Neural cell (in vitro differentiated cells): ENCODE data around the gene SYT1. TPM values are rescaled to one million over a fixed set of nuclear protein-coding genes. Genes with fewer than 3 reads are reported as not detected.
A peak's percentile ranks its signal among the peaks of the same experiment; 100 is the strongest.

Experiments
- H2AFZ ChIP-seq: fragments of 200-600, 300-800 bp; sonication (generic), shearing (Covaris generic); 2 replicates; pipeline ENCODE4 v1.6.0; 2014; ENCODE audit warnings: low read depth, mild to moderate bottlenecking, antibody characterized with exemption, low read length, moderate library complexity
- H3F3A ChIP-seq: fragments of 200-600 bp; shearing (Covaris generic); 2 replicates; pipeline ENCODE4 v1.6.1; 2016; ENCODE audit warnings: mild to moderate bottlenecking, moderate library complexity, mixed read lengths, antibody characterized with exemption, low read length; ENCODE audit not compliant: insufficient read depth, poor library complexity, severe bottlenecking
- H3K27ac ChIP-seq: fragments of 200-600, 300-800 bp; sonication (generic), shearing (Covaris generic); 2 replicates; pipeline ENCODE4 v1.5.1; 2014; ENCODE audit warnings: mild to moderate bottlenecking, low read length, moderate library complexity
- H3K27me3 ChIP-seq: fragments of 300-800, 200-600 bp; sonication (generic), shearing (Covaris generic); 2 replicates; pipeline ENCODE4 v1.6.0; 2014; ENCODE audit warnings: mild to moderate bottlenecking, low read depth, low read length, moderate library complexity; ENCODE audit not compliant: insufficient read depth
- H3K36me3 ChIP-seq: fragments of 300-800, 200-600 bp; sonication (generic), shearing (Covaris generic); 2 replicates; pipeline ENCODE4 v1.5.1; 2014; ENCODE audit warnings: mild to moderate bottlenecking, antibody characterized with exemption, low read length, moderate library complexity; ENCODE audit not compliant: insufficient read depth
- H3K4me2 ChIP-seq: fragments of 300-800, 200-600 bp; sonication (generic), shearing (Covaris generic); 2 replicates; pipeline ENCODE4 v1.6.0; 2014; ENCODE audit warnings: mild to moderate bottlenecking, low read length
- H3K4me3 ChIP-seq: fragments of 300-800, 200-600 bp; sonication (generic), shearing (Covaris generic); 2 replicates; pipeline ENCODE4 v1.5.1; 2014; ENCODE audit warnings: mild to moderate bottlenecking, low read length, moderate library complexity
- H3K79me2 ChIP-seq: fragments of 200-600 bp; shearing (Covaris generic); replicated peaks from 2 replicates; pipeline ENCODE4 v1.6.0; 2014; ENCODE audit warnings: mild to moderate bottlenecking, low read length, moderate library complexity; ENCODE audit not compliant: insufficient read depth
- H3K9ac ChIP-seq: fragments of 300-800, 200-600 bp; sonication (generic), shearing (Covaris generic); 2 replicates; pipeline ENCODE4 v1.6.1; 2016; ENCODE audit warnings: mild to moderate bottlenecking, low read length, mixed read lengths
- H3K9me2 ChIP-seq: fragments of 200-600 bp; shearing (Covaris generic); 2 replicates; pipeline ENCODE4 v1.6.1; 2016; ENCODE audit warnings: mild to moderate bottlenecking, low read length, mixed read lengths; ENCODE audit not compliant: insufficient read depth
- H3K9me3 ChIP-seq: fragments of 200-600, 300-800 bp; sonication (generic), shearing (Covaris generic); 2 replicates; pipeline ENCODE4 v1.6.1; 2016; ENCODE audit warnings: mild to moderate bottlenecking, mixed run types, low read length, moderate library complexity, mixed read lengths
- H4K20me1 ChIP-seq: fragments of 200-600 bp; shearing (Covaris generic); 2 replicates; pipeline ENCODE4 v1.6.1; 2016; ENCODE audit warnings: mild to moderate bottlenecking, mixed run types; ENCODE audit not compliant: insufficient read depth
- EP300 ChIP-seq: fragments of 450-650 bp; conservative IDR thresholded peaks from 2 replicates; pipeline ENCODE4 v1.6.1; 2014; ENCODE audit warnings: antibody characterized with exemption, mild to moderate bottlenecking, moderate library complexity; ENCODE audit not compliant: poor library complexity, severe bottlenecking
- EZH2 ChIP-seq: fragments of 200-600, 300-800 bp; shearing (Covaris generic), sonication (generic); IDR thresholded peaks from 2 replicates; pipeline ENCODE4 v1.6.1; 2014; ENCODE audit warnings: antibody characterized with exemption, low read length, borderline replicate concordance, mild to moderate bottlenecking; ENCODE audit not compliant: insufficient read depth, poor library complexity, severe bottlenecking
- MXI1 ChIP-seq: fragments of 450-650 bp; conservative IDR thresholded peaks from 2 replicates; pipeline ENCODE4 v1.6.1; 2014; ENCODE audit warnings: antibody characterized with exemption, mild to moderate bottlenecking; ENCODE audit not compliant: poor library complexity, severe bottlenecking
- POLR2AphosphoS5 ChIP-seq: IDR thresholded peaks from 2 replicates; pipeline ENCODE4 v1.6.1; 2012
- RAD21 ChIP-seq: fragments of 450-650 bp; conservative IDR thresholded peaks from 2 replicates; pipeline ENCODE4 v1.6.1; 2014; ENCODE audit warnings: antibody characterized with exemption, mild to moderate bottlenecking, moderate library complexity
- SMC3 ChIP-seq: fragments of 450-650 bp; conservative IDR thresholded peaks from 2 replicates; pipeline ENCODE4 v1.6.1; 2014; ENCODE audit warnings: antibody characterized with exemption, mild to moderate bottlenecking, moderate library complexity; ENCODE audit not compliant: poor library complexity
- TAF1 ChIP-seq: IDR thresholded peaks from 2 replicates; pipeline ENCODE4 v1.6.1; 2012; ENCODE audit warnings: low read depth
- polyA plus RNA-seq: library from polyadenylated mRNA; depleted of rRNA; stranded (reverse); fragments of >200 nt; gene quantifications from 2 replicates; pipeline ENCODE4 v1.2.3, GENCODE V29; 2014
- TF ChIP-seq, protein P1 (sequence below): IDR thresholded peaks from 2 replicates; pipeline ENCODE4 v1.6.1; 2012; ENCODE audit warnings: borderline replicate concordance
- TF ChIP-seq, protein P2 (sequence below): fragments of 450-650 bp; IDR thresholded peaks from 2 replicates; pipeline ENCODE4 v1.5.1; 2014; ENCODE audit warnings: antibody characterized with exemption, mild to moderate bottlenecking, moderate library complexity; ENCODE audit not compliant: poor library complexity, severe bottlenecking

Gene SYT1
- polyA plus RNA-seq, 1 donor from 2014 or later: 103 TPM

DNA sequence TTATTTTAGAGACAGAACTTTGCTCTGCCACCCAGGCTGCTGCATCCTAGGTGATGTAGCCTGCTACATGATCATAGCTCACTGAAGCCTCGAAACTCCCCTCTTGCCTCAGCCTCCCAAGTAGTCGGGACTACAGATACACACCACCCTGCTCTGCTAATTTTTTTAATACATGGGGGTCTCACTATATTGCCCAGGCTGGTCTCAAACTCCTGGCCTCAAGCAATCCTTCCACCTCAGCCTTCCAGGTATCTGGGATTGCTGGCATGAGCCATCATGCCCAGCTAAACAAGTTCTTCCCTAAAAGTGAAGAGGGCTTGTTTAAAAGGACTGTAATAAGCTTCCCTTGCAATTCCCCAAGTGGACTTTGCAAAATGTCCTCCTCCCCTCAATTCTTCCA lies 515.8 kb downstream of the SYT1 start:
- Histone ChIP-seq H3K9ac (no peak overlapping the region), H3K9me2 (no peaks in the 10 kb centered on the region), H2AFZ (no peak overlapping the region), H3K27ac (no peak overlapping the region), H3K27me3 (no peaks in the 10 kb centered on the region), H4K20me1 (no peaks in the 10 kb centered on the region), H3K4me2 (no peak overlapping the region), H3K36me3 (no peaks in the 10 kb centered on the region), H3K9me3 (no peaks in the 10 kb centered on the region), H3K4me3 (no peak overlapping the region), H3F3A (peaks cover 8% of the 10 kb centered on the region), H3K79me2 (no peaks in the 10 kb centered on the region)
- no peak for TF ChIP-seq EZH2
- no peak for TF ChIP-seq EP300
- TF ChIP-seq, protein P1, sequence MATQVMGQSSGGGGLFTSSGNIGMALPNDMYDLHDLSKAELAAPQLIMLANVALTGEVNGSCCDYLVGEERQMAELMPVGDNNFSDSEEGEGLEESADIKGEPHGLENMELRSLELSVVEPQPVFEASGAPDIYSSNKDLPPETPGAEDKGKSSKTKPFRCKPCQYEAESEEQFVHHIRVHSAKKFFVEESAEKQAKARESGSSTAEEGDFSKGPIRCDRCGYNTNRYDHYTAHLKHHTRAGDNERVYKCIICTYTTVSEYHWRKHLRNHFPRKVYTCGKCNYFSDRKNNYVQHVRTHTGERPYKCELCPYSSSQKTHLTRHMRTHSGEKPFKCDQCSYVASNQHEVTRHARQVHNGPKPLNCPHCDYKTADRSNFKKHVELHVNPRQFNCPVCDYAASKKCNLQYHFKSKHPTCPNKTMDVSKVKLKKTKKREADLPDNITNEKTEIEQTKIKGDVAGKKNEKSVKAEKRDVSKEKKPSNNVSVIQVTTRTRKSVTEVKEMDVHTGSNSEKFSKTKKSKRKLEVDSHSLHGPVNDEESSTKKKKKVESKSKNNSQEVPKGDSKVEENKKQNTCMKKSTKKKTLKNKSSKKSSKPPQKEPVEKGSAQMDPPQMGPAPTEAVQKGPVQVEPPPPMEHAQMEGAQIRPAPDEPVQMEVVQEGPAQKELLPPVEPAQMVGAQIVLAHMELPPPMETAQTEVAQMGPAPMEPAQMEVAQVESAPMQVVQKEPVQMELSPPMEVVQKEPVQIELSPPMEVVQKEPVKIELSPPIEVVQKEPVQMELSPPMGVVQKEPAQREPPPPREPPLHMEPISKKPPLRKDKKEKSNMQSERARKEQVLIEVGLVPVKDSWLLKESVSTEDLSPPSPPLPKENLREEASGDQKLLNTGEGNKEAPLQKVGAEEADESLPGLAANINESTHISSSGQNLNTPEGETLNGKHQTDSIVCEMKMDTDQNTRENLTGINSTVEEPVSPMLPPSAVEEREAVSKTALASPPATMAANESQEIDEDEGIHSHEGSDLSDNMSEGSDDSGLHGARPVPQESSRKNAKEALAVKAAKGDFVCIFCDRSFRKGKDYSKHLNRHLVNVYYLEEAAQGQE: no peak
- TF ChIP-seq RAD21: no peak
- no peak for TF ChIP-seq SMC3
- no peak for TF ChIP-seq MXI1
- no peak for TF ChIP-seq POLR2AphosphoS5

DNA sequence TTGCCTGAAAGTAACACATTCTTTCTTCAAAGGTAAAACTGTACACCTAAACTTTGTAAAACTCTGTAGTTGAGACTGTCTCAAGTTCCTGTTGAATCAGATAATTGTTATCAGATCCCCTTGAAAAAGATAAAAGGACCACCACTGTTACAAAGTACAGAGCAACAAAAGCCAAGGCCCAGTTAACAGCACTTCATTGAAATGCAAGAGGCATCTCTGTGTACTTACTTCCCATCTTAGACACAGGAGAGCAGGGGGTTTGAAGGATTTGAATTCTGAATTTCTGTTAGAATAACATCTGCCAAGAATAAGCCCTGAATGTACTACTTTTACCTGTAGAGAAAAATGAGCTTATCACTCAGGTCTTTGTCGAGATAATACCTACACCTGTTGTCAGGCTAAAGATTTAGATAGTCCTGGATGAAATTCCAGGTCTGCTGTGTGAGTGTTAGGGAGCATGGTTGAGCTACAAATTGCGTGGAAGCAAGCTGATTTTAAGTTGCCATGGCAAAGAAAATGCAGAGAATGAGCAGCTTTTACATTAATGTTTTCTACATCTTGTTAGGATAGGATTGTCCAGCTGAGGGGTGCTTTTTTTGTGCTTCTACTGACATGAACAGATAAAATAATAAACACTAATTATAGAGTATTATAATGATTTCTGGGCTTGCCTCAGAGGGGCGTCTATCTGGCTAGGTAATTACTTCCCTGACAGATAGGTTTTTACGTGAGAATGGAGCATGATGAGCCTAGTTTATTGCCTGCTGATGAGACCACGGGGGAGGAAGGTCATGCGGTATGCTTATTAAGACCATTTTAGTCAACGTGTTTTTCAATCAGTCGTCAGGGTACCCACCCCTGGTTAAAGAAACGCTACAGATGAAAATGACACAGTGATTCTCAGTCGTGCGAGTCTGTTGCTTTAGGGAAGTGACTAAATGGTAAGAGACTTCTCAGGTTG lies 517.0 kb downstream of the SYT1 start:
- Histone ChIP-seq H3F3A (peaks cover 8% of the 10 kb centered on the region), H3K4me3 (peak overlapping the region; percentile 52), H2AFZ (no peak overlapping the region), H4K20me1 (no peaks in the 10 kb centered on the region), H3K9me2 (no peaks in the 10 kb centered on the region), H3K36me3 (no peaks in the 10 kb centered on the region), H3K9me3 (no peaks in the 10 kb centered on the region), H3K79me2 (no peaks in the 10 kb centered on the region), H3K27me3 (no peaks in the 10 kb centered on the region), H3K27ac (peak overlapping the region; percentile 35), H3K4me2 (peak overlapping the region; percentile 13), H3K9ac (no peak overlapping the region)
- TF ChIP-seq MXI1 (peak; percentile 8), RAD21 (no peak), EP300 (peak; percentile 37)

DNA sequence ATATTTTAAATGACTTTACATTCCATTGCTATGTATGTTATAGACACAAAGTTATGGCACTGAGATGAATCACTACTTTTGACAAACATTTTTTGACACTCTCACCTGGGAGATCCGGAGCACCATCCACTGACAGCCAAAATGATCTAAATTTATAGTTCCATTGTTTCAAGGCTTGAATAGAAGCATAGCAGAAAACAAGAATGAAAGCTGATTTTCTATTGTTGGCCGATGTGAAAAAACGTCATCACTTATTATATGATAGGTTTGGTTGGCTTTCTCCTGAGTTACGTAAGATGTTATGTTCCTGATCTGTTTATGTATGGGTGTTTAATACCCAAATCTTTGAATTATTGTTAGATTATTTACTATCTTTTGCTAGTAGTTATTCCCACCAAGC lies 520.0 kb downstream of the SYT1 start:
- H3K4me2 ChIP-seq: no peak overlapping the region
- H3K79me2 ChIP-seq: no peaks in the 10 kb centered on the region
- no peaks in the 10 kb centered on the region for H3K27me3 ChIP-seq
- H3K9me3 ChIP-seq: no peaks in the 10 kb centered on the region
- H3K27ac ChIP-seq: no peak overlapping the region
- H3K9me2 ChIP-seq: no peaks in the 10 kb centered on the region
- no peak overlapping the region for H3K9ac ChIP-seq
- H3K36me3 ChIP-seq: no peaks in the 10 kb centered on the region
- TF ChIP-seq EP300: no peak
- TF ChIP-seq SMC3: no peak
- no peak for TF ChIP-seq EZH2
- TF ChIP-seq, protein P2, sequence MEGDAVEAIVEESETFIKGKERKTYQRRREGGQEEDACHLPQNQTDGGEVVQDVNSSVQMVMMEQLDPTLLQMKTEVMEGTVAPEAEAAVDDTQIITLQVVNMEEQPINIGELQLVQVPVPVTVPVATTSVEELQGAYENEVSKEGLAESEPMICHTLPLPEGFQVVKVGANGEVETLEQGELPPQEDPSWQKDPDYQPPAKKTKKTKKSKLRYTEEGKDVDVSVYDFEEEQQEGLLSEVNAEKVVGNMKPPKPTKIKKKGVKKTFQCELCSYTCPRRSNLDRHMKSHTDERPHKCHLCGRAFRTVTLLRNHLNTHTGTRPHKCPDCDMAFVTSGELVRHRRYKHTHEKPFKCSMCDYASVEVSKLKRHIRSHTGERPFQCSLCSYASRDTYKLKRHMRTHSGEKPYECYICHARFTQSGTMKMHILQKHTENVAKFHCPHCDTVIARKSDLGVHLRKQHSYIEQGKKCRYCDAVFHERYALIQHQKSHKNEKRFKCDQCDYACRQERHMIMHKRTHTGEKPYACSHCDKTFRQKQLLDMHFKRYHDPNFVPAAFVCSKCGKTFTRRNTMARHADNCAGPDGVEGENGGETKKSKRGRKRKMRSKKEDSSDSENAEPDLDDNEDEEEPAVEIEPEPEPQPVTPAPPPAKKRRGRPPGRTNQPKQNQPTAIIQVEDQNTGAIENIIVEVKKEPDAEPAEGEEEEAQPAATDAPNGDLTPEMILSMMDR: no peak
- no peak for TF ChIP-seq TAF1
- TF ChIP-seq POLR2AphosphoS5: no peak
- H3K4me3 ChIP-seq: no peak overlapping the region
- no peak overlapping the region for H2AFZ ChIP-seq
- no peaks in the 10 kb centered on the region for H4K20me1 ChIP-seq
- H3F3A ChIP-seq: peaks cover 8% of the 10 kb centered on the region
